Psoas muscle (tissue), 8 donors: Measurements from ENCODE around the gene ANXA3. TPM values are rescaled to one million over a fixed set of nuclear protein-coding genes. Genes with fewer than 3 reads are reported as not detected.
"Not testable (repeated sequence)": the region's sequence is repeated elsewhere in the genome, so short reads cannot be mapped to it uniquely, and the experiment has no call there.

Experiments used
- ATAC-seq, 4 donors: fragments of 200-7000 bp; cut with Tn5 transposase; one replicate each; pipeline ENCODE4 v1.9.1; 2020; ENCODE audit warnings: moderate library complexity in 3 of 4, mild to moderate bottlenecking in 2 of 4
- DNase-seq, 2 donors: peaks; one replicate each; pipeline ENCODE4 v3.0.0-alpha.2; 2020
- H3K27ac ChIP-seq: fragments of 200-600 bp; one replicate; pipeline ENCODE4 v1.8.0; 2022
- H3K27me3 ChIP-seq, 3 donors: fragments of 200-600 bp in 1 of 3; one replicate each; pipeline versions ENCODE4 v1.6.1 to v1.8.0; 2013 to 2022; ENCODE audit warnings: low read length in 2 of 3, mild to moderate bottlenecking in 2 of 3, moderate library complexity in 1 of 3; ENCODE audit not compliant: insufficient read depth in 3 of 3
- H3K36me3 ChIP-seq, 2 donors: fragments of 200-600 bp in 1 of 2; one replicate each; pipeline versions ENCODE4 v1.6.1 to v1.8.0; 2013 to 2022; ENCODE audit warnings: low read depth in 1 of 2, mild to moderate bottlenecking in 1 of 2, moderate library complexity in 1 of 2; ENCODE audit not compliant: insufficient read depth in 1 of 2
- H3K4me1 ChIP-seq: fragments of 200-600 bp; one replicate; pipeline ENCODE4 v1.8.0; 2022
- H3K4me3 ChIP-seq: fragments of 200-600 bp; one replicate; pipeline ENCODE4 v1.8.0; 2022; ENCODE audit warnings: mild to moderate bottlenecking
- H3K9me3 ChIP-seq: fragments of 200-600 bp; one replicate; pipeline ENCODE4 v1.8.0; 2022
- CTCF ChIP-seq: fragments of 200-600 bp; IDR thresholded peaks from one replicate; pipeline ENCODE4 v1.8.0; 2022; ENCODE audit warnings: antibody characterized with exemption
- WGBS, 3 donors: extraction: QIAGEN DNeasy Blood & Tissue Kit; methylation state at CpG; one replicate each; pipeline versions ENCODE4 v1.1.6 to v1.1.7; 2013; 5-methylcytosine and 5-hydroxymethylcytosine counted together
- intact Hi-C, 2 donors: fragments of 100-400 bp; cut with DNase I; formaldehyde crosslinking; loops; one replicate each; pipeline versions ENCODE4 v1.11.0 to v1.14.2; 2022
- polyA plus RNA-seq, 3 donors: library from polyadenylated mRNA; stranded (reverse); fragments of 200-250 nt; gene quantifications; one replicate each; pipeline ENCODE4 v1.2.3, GENCODE V29; 2013
- total RNA-seq, 4 donors: library from RNA; stranded (reverse); fragmentation: NEBNext Ultra II Directional in 2 of 4; extraction: Animal tissue kit (Norgen Biotek cat#: 25700) in 2 of 4; gene quantifications; one replicate each; pipeline versions ENCODE4 v1.2.1 to v1.2.4, GENCODE V29; 2021 to 2023
- donor health status: healthy with polysubstance abuse.
- donor health status: DM: no; HTN: no; CAD: no; lungs with moderate emphysema.
- donor health status: Bipolar disorder and iron deficiency.
- donor health status: healthy.
- donor health status: DM: yes; HTN: yes; CAD: no.
- donor health status: DM: no; HTN: no; CAD: no.
- donor health status: DM: no; HTN: no; CAD: no.
- donor health status: DM: yes; HTN: yes; CAD: no.

ANXA3 gene
- total and polyA plus RNA-seq, 7 donors, result 11.8 to 27.6 (median 18.1) TPM

DNA sequence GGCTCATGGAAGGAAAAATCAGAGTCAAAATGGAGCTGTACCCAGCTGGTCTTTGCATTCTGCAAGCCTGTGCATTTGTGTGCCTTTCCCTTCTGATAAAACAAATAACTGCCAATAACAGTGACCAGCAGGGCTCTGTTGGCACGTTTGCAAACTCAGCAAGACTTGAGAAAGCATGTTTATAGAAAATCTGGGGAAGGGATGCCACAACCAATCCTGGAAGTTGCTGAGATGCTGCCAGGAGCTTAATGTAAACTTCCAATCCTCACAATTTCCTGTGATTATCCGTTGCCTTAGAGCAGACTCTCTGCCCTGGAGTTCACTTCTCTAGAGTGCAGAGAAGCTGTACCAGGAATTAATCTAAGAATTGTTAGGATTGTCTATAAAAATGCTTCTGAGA, 6.9 kb upstream of the ANXA3 start:
- Histone ChIP-seq H3K9me3 (no peaks in the 10 kb centered on the region), H3K4me3 (no peak overlapping the region), H3K4me1 (no peaks in the 10 kb centered on the region), H3K27ac (no peak overlapping the region), H3K36me3 (no peaks in the 10 kb centered on the region), H3K27me3 (no peaks in the 10 kb centered on the region)
- TF ChIP-seq CTCF, result no peak
- DNase-seq (no peak), ATAC-seq (no peak)
- WGBS, 3 donors, result 56 to 63% (median 62%) methylated on average over 2 of the region's 2 CpGs
- intact Hi-C loops, result no loop called here

DNA sequence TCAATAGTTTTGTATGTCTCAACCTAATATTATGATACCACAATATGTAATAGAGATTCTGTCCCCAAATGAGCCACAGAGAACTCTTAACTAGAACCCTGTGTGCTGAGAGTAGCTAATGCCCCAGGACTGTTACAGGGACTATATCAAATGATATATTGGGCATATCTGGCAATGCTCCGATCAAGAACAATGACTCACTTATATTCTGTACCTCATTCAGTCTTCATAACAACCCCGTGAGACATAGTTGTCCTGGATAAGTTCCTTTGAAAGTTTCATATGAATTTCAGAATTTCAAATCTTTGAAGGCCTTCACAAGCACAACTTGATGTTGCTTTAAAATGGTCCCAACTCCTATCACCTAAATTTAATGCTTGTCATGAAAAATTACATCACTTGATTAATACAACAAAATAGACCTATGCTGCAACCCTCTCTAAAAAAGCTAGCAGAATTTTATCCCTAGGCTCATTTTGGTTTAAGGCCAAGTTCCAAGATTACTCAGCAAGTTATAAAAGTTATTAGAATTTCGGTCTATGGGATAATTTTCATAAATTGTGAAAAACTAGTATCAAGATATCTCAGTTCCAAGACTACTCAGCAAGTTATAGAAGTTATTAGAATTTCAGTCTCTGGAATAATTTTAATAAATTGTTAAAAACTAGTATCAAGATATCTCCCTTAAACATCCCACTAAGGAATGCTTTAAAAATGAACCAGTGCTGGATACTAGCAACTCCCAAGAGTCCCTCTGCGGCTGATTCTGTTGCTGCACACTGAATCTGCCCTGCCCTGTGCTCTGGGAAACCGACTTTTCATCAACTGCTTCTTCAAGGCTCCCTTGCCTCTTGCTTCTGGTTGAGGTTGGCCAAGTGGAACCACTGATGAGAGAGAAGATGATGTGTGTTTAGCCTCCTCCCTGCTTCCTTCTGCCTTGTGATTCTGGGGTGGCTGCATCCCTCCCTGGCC, 6.0 kb upstream of the ANXA3 start:
- no peak for ATAC-seq
- Histone ChIP-seq H3K27me3 (peaks cover 0 to 6% (median 0%) of the 10 kb centered on the region in 3 donors), H3K36me3 (no peaks in the 10 kb centered on the region), H3K4me3 (no peak overlapping the region), H3K27ac (no peak overlapping the region), H3K9me3 (no peaks in the 10 kb centered on the region), H3K4me1 (no peaks in the 10 kb centered on the region)
- intact Hi-C loops, result no loop called here
- no peak for TF ChIP-seq CTCF
- 35 to 62% (median 45%) methylated on average over 5 of the region's 5 CpGs for WGBS, 3 donors
- DNase-seq, result no peak

DNA sequence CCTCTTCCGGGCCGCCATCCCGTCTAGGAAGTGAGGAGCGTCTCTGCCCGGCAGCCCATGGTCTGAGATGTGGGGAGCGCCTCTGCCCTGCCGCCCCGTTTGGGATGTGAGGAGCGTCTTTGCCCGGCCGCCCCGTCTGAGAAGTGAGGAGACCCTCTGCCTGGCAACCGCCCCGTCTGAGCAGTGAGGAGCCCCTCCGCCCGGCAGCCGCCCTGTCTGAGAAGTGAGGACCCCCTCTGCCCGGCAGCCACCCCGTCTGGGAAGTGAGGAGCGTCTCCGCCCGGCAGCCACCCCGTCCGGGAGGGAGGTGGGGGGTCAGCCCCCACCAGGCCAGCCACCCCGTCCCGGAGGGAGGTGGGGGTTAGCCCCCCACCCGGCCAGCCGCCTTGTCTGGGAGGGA, 3.7 kb upstream of the ANXA3 start:
- H3K36me3 ChIP-seq, H3K27ac ChIP-seq, H3K4me3 ChIP-seq, DNase-seq, ATAC-seq, H3K4me1 ChIP-seq, intact Hi-C loops, H3K9me3 ChIP-seq: not testable (repeated sequence)
- peaks cover 0 to 21% (median 0%) of the 10 kb centered on the region in 3 donors for H3K27me3 ChIP-seq
- 87 to 93% (median 93%) methylated on average over 19 to 28 of the region's 28 CpGs for WGBS, 3 donors

GRCh38 chr4:78548889-78549288, 2.7 kb upstream of the ANXA3 start:
- 93 to 99% (median 99%) methylated on average over 2 of the region's 4 CpGs for WGBS, 3 donors
- H3K27ac ChIP-seq, H3K4me3 ChIP-seq, intact Hi-C loops, H3K4me1 ChIP-seq, H3K36me3 ChIP-seq, H3K9me3 ChIP-seq, DNase-seq, ATAC-seq: not testable (repeated sequence)
- H3K27me3 ChIP-seq, result peaks cover 0 to 21% (median 0%) of the 10 kb centered on the region in 3 donors

GRCh38 chr4:78552389-78553042, 946 bp downstream of the ANXA3 start:
- Histone ChIP-seq H3K27ac (peak overlapping the region; percentile 65), H3K4me3 (peak overlapping the region; percentile 72), H3K4me1 (peaks cover 4% of the 10 kb centered on the region), H3K9me3 (no peaks in the 10 kb centered on the region), H3K36me3 (no peaks in the 10 kb centered on the region), H3K27me3 (peaks cover 0 to 21% (median 0%) of the 10 kb centered on the region in 3 donors)
- 66 to 74% (median 69%) methylated on average over 10 of the region's 10 CpGs for WGBS, 3 donors
- ATAC-seq, result no peak
- intact Hi-C loops, result no loop called here
- TF ChIP-seq CTCF, result no peak
- no peak for DNase-seq
